Head of caudate nucleus (tissue), 42 donors: Measurements from ENCODE around the gene RAB40A.
"Not testable (repeated sequence)": the region's sequence is repeated elsewhere in the genome, so short reads cannot be mapped to it uniquely, and the experiment has no call there.

Experiments
- DNase-seq, 42 donors: peaks; one replicate each; pipeline versions ENCODE4 v3.0.0 to v3.0.0-alpha.2; 2020 to 2021; ENCODE audit warnings: mixed read lengths in 7 of 42
- intact Hi-C: fragments of 100-400 bp; cut with DNase I; formaldehyde crosslinking; loops from one replicate; pipeline ENCODE4 v1.15.0; 2022

Gene RAB40A

DNA sequence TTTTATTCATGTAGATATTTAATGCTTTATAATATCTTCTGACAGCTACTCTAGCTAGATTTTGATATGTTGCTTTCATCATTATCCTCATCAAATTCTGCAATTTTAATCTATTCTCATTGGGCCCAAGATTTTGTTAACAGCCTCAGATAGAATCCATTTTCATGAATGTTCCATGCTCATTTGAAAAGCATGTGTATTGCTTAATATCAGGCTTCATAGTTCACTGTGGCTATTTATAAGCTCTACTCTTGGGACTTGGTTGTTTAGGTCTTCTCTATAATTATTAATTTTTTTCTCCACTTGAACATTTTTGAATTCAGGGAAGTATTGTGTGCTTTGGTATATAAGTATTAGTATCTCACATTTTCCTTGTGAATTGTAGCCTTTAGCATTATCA lies 41.8 kb downstream of the RAB40A start:
- no peak for DNase-seq
- intact Hi-C loops = no loop called here

- DNase-seq = no peak
- intact Hi-C loops = no loop called here
These were observed 43.9 kb downstream of the RAB40A start for GRCh38 chrX:103475381-103475780.

DNA sequence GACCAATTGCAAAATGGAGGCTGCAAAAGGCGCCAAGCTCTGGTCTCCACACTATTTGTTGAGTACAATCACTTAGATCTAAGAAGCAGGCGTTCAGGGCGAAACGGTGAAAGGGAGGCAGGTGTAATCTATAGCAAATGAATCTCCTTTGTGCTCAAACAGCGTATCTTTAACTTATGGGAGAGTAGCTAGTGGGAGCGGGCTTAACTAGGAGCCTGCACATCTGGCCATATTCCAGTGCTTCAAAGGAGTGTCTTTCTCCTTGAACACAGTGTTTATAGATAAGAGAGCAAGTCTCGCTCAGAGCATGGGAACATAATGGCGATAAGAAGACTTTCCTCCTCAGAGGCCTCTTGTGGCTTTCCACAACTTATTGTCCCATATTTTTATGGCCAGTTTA lies 49.3 kb downstream of the RAB40A start:
- not testable (repeated sequence) for DNase-seq
- intact Hi-C loops = loop anchor here (10.0 kb wide), 1 partner anchor 125 kb away; no protein-coding TSS in a partner anchor

- intact Hi-C loops = loop anchor here (10.0 kb wide), 1 partner anchor 123 kb away; no protein-coding TSS in a partner anchor
- no peak for DNase-seq
These were observed 51.4 kb downstream of the RAB40A start for GRCh38 chrX:103467887-103468286.

DNA sequence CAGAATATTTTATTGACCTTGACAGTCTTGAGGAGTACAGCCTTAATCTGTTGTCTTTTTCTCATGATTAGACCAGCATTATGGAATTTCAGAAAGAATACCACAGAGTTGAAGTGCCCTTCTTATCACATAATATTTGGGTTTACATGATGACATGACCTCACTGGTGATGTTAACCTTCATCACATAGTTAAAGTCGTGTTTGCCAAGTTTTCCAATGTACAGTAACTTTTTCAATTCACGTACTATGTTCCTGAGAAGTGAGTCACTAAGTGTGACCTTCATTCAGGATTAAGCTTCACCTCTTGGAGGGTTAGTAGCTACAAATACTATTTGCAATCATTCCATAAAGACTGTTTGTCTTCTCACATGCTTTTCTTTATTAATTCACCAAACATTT lies 52.1 kb downstream of the RAB40A start:
- intact Hi-C loops = loop anchor here (10.0 kb wide), 1 partner anchor 122 kb away; no protein-coding TSS in a partner anchor
- no peak for DNase-seq

DNA sequence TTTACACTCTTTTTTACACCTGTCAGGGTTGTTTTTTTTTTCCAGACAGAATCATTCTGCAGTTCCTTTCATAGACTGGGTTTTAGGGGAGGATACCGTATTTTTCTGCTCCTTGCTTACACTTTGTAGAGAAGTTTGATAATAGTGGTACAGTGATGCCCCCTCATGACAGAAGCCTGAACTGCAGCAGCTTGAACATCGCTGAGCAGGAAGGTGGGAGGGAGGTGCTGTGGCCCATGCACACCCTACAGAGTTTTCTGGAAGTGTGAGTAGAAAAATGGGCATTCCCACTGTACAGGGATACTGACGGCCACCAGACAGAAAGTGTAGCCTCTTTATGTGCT lies 54.5 kb downstream of the RAB40A start:
- DNase-seq = peak; percentile 25 to 90 (median 76)
- intact Hi-C loops = loop anchor here (5.0 to 10.0 kb wide), 2 partner anchors 120 to 252 kb away; no protein-coding TSS in a partner anchor

DNA sequence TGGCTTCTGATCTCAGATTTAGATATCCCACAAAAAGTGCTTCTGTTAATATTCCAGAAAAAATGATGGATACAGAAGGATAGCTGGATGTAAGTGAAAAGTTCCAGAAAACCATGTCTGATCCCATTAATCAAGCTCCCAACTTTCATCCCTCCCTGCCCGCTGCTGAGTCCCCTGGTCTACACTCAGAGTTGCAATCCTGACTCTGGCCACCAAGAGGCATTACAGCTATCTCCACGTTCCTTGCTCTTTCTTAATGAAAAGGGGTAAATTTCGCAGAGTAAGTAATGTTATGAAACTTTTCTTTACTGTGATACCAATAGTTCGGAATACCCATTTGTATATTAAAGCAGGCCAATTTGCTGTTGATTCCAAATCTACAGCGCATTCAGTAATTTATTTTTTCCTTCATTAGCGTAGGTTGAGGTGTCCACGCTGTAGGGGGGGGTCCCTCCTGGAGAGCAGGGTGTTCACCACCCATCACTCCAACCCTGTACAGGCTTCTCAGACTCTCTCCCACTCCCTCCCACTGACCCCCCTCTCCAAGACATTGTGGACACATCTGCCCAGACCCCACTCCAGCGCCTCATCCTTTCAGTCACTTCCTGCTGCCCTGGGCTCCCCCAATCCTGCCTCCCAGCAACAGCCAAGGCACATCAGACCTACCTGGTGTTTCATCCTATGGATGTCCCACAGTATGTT lies 55.1 kb downstream of the RAB40A start:
- DNase-seq = peak in 31 of 42 donors; percentile 3 to 58 (median 29)
- intact Hi-C loops = loop anchor here (5.0 to 10.0 kb wide), 2 partner anchors 119 to 252 kb away; no protein-coding TSS in a partner anchor

GRCh38 chrX:103461156-103461555 lies 58.1 kb downstream of the RAB40A start:
- intact Hi-C loops = loop anchor here (5.0 to 10.0 kb wide), 2 partner anchors 116 to 249 kb away; no protein-coding TSS in a partner anchor
- no peak for DNase-seq

GRCh38 chrX:103460001-103460755 lies 59.1 kb downstream of the RAB40A start:
- intact Hi-C loops = loop anchor here (5.0 to 10.0 kb wide), 2 partner anchors 115 to 248 kb away; no protein-coding TSS in a partner anchor
- DNase-seq = not testable (repeated sequence)

DNA sequence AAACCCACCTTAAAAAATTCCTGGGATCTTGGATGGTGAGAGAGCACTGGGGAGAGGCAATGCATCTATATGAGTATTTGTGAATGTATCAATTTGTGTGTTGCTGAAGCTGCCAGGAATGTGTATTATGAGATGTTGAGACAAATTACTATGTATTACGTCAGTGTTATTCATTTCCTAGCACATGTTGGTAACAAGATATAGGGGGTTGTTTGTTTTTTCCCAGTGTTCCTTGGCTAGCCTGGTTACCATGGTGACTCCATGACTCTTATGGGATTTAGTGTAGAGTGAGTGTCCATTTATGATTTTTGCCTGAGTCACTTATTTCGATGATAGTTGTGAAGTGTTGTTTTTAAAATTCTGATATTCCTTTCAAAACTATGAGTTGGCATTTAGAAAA lies 65.6 kb downstream of the RAB40A start:
- DNase-seq = no peak
- intact Hi-C loops = no loop called here
